SK-N-SH treated with all-trans-retinoic acid at 6 μM for 48 hours (cell line): ENCODE measurements around the gene A3GALT2.

Experiments
- ATAC-seq: fragments of 200-7000 bp; cut with Tn5 transposase; 3 replicates; pipeline ENCODE4 v1.9.1; 2020; ENCODE audit warnings: mild to moderate bottlenecking, moderate library complexity
- ARNTL ChIP-seq: fragments of 450-650 bp; formaldehyde crosslinking; IDR thresholded peaks from 2 replicates; pipeline ENCODE4 v1.5.0; 2020; ENCODE audit warnings: low read depth, mild to moderate bottlenecking, moderate library complexity, borderline replicate concordance
- BACH2 ChIP-seq: fragments of 250-450 bp; sonication (Bioruptor Pico); IDR thresholded peaks from 2 replicates; pipeline ENCODE4 v1.9.0; 2021; ENCODE audit warnings: mild to moderate bottlenecking, borderline replicate concordance
- CSDC2 ChIP-seq: fragments of 250-450 bp; sonication (Bioruptor Pico); IDR thresholded peaks from 2 replicates; pipeline ENCODE4 v1.5.0; 2020; ENCODE audit warnings: mild to moderate bottlenecking, moderate library complexity
- ESRRG ChIP-seq: fragments of 250-450 bp; sonication (Bioruptor Pico); IDR thresholded peaks from 2 replicates; pipeline ENCODE4 v1.6.1; 2021; ENCODE audit warnings: mild to moderate bottlenecking
- ISL1 ChIP-seq: fragments of 250-450 bp; sonication (Bioruptor Pico); IDR thresholded peaks from 2 replicates; pipeline ENCODE4 v2.1.2; 2022; ENCODE audit warnings: mild to moderate bottlenecking, moderate library complexity
- OSR1 ChIP-seq: fragments of 250-450 bp; sonication (Bioruptor Pico); IDR thresholded peaks from 2 replicates; pipeline ENCODE4 v1.8.0; 2022; ENCODE audit warnings: moderate library complexity, mild to moderate bottlenecking, inconsistent platforms
- PPARA ChIP-seq: fragments of 250-450 bp; sonication (Bioruptor Pico); IDR thresholded peaks from 2 replicates; pipeline ENCODE4 v1.5.0; 2020; ENCODE audit warnings: mild to moderate bottlenecking, borderline replicate concordance
- RARB ChIP-seq: fragments of 250-450 bp; sonication (Bioruptor Pico); IDR thresholded peaks from 2 replicates; pipeline ENCODE4 v1.8.0; 2021; ENCODE audit warnings: mild to moderate bottlenecking, moderate library complexity
- SNAI2 ChIP-seq: fragments of 250-450 bp; sonication (Bioruptor Pico); IDR thresholded peaks from 2 replicates; pipeline ENCODE4 v1.5.0; 2020; ENCODE audit warnings: mild to moderate bottlenecking, moderate library complexity
- TCF4 ChIP-seq: fragments of 250-450 bp; sonication (Bioruptor Pico); IDR thresholded peaks from 2 replicates; pipeline ENCODE4 v1.8.0; 2021; ENCODE audit warnings: mild to moderate bottlenecking, moderate library complexity, borderline replicate concordance
- TOX ChIP-seq: fragments of 250-450 bp; sonication (Bioruptor Pico); IDR thresholded peaks from 2 replicates; pipeline ENCODE4 v1.8.0; 2021; ENCODE audit warnings: mild to moderate bottlenecking, moderate library complexity, borderline replicate concordance
- ZC3H10 ChIP-seq: fragments of 250-450 bp; sonication (Bioruptor Pico); IDR thresholded peaks from 2 replicates; pipeline ENCODE4 v1.5.1; 2021; ENCODE audit warnings: mild to moderate bottlenecking, moderate library complexity
- ZFP3 ChIP-seq: fragments of 250-450 bp; sonication (Bioruptor Pico); IDR thresholded peaks from 2 replicates; pipeline ENCODE4 v1.5.0; 2020; ENCODE audit warnings: mild to moderate bottlenecking, moderate library complexity
- ZFP30 ChIP-seq: fragments of 450-650 bp; formaldehyde crosslinking; IDR thresholded peaks from 2 replicates; pipeline ENCODE4 v1.5.0; 2022; ENCODE audit warnings: mild to moderate bottlenecking, moderate library complexity
- ZNF565 ChIP-seq: fragments of 450-650 bp; formaldehyde crosslinking; conservative IDR thresholded peaks from 2 replicates; pipeline ENCODE4 v1.5.0; 2020; ENCODE audit warnings: low read depth, mild to moderate bottlenecking, moderate library complexity
- ZNF70 ChIP-seq: fragments of 450-650 bp; formaldehyde crosslinking; IDR thresholded peaks from 2 replicates; pipeline ENCODE4 v1.5.0; 2020; ENCODE audit warnings: mild to moderate bottlenecking, moderate library complexity
- ZNF8 ChIP-seq: fragments of 450-650 bp; formaldehyde crosslinking; IDR thresholded peaks from 2 replicates; pipeline ENCODE4 v1.5.0; 2020; ENCODE audit warnings: mild to moderate bottlenecking, moderate library complexity
- TF ChIP-seq, protein P1 (sequence below): fragments of 250-450 bp; sonication (Bioruptor Pico); IDR thresholded peaks from 2 replicates; pipeline ENCODE4 v1.5.0; 2020; ENCODE audit warnings: mild to moderate bottlenecking, moderate library complexity
- TF ChIP-seq, protein P2 (sequence below): fragments of 250-450 bp; sonication (Bioruptor Pico); IDR thresholded peaks from 2 replicates; pipeline ENCODE4 v1.5.1; 2021; ENCODE audit warnings: mild to moderate bottlenecking, moderate library complexity
- TF ChIP-seq, protein P3 (sequence below): fragments of 250-450 bp; sonication (Bioruptor Pico); IDR thresholded peaks from 2 replicates; pipeline ENCODE4 v1.8.0; 2020; ENCODE audit warnings: mild to moderate bottlenecking, moderate library complexity, borderline replicate concordance
- TF ChIP-seq, protein P4 (sequence below): fragments of 250-450 bp; sonication (Bioruptor Pico); IDR thresholded peaks from 2 replicates; pipeline ENCODE4 v1.8.0; 2021; ENCODE audit warnings: low read depth, mild to moderate bottlenecking, moderate library complexity, borderline replicate concordance

A3GALT2 gene

DNA sequence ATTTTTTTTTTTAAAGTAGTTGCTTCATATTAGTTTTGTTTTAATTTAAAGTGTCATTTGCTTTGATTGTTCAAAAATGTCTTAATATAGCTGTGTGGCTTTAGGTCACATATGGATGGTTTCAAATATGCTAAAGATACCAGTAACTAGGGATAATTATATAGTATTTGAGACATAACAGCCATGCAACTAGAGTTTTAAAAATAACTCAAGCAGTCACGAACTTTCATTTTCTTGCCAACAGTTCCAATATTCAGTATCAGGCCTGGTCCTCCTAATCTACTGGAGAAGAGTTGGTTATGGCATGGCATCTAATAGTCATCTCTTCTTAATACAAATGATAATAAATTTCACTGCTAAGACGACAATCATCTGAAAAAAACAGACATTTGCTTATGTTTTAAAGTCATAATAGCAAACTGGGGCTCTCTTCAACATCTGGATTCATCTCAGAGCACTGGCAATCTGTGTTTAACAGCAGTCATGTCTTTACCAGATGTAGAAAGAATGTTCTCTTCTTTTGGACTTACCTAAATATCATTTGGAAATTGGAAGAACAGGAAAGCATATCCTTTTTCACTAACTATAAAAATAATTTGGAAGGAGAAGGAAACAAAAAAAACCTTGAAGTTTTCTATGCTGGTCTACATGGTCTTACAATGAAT is 24.1 kb upstream of the A3GALT2 start:
- TF ChIP-seq ZNF565 (CRISPR knock-in tag) = no peak
- TF ChIP-seq ZNF8 (CRISPR knock-in tag) = no peak
- TF ChIP-seq ZFP3 (CRISPR knock-in tag) = no peak
- TF ChIP-seq TCF4 (CRISPR knock-in tag) = no peak
- TF ChIP-seq RARB (CRISPR knock-in tag) = no peak
- TF ChIP-seq BACH2 = no peak
- TF ChIP-seq SNAI2 (CRISPR knock-in tag) = no peak
- TF ChIP-seq ZFP30 (CRISPR knock-in tag) = no peak
- TF ChIP-seq PPARA (CRISPR knock-in tag) = no peak
- TF ChIP-seq, protein P1, sequence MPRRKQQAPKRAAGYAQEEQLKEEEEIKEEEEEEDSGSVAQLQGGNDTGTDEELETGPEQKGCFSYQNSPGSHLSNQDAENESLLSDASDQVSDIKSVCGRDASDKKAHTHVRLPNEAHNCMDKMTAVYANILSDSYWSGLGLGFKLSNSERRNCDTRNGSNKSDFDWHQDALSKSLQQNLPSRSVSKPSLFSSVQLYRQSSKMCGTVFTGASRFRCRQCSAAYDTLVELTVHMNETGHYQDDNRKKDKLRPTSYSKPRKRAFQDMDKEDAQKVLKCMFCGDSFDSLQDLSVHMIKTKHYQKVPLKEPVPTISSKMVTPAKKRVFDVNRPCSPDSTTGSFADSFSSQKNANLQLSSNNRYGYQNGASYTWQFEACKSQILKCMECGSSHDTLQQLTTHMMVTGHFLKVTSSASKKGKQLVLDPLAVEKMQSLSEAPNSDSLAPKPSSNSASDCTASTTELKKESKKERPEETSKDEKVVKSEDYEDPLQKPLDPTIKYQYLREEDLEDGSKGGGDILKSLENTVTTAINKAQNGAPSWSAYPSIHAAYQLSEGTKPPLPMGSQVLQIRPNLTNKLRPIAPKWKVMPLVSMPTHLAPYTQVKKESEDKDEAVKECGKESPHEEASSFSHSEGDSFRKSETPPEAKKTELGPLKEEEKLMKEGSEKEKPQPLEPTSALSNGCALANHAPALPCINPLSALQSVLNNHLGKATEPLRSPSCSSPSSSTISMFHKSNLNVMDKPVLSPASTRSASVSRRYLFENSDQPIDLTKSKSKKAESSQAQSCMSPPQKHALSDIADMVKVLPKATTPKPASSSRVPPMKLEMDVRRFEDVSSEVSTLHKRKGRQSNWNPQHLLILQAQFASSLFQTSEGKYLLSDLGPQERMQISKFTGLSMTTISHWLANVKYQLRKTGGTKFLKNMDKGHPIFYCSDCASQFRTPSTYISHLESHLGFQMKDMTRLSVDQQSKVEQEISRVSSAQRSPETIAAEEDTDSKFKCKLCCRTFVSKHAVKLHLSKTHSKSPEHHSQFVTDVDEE (CRISPR knock-in tag) = no peak
- TF ChIP-seq, protein P2, sequence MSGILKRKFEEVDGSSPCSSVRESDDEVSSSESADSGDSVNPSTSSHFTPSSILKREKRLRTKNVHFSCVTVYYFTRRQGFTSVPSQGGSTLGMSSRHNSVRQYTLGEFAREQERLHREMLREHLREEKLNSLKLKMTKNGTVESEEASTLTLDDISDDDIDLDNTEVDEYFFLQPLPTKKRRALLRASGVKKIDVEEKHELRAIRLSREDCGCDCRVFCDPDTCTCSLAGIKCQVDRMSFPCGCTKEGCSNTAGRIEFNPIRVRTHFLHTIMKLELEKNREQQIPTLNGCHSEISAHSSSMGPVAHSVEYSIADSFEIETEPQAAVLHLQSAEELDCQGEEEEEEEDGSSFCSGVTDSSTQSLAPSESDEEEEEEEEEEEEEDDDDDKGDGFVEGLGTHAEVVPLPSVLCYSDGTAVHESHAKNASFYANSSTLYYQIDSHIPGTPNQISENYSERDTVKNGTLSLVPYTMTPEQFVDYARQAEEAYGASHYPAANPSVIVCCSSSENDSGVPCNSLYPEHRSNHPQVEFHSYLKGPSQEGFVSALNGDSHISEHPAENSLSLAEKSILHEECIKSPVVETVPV (CRISPR knock-in tag) = no peak
- no peak for TF ChIP-seq CSDC2 (CRISPR knock-in tag)
- TF ChIP-seq TOX (CRISPR knock-in tag) = no peak
- TF ChIP-seq OSR1 = no peak
- no peak for TF ChIP-seq ESRRG (CRISPR knock-in tag)
- no peak for TF ChIP-seq ARNTL
- no peak for TF ChIP-seq ZNF70 (CRISPR knock-in tag)
- TF ChIP-seq, protein P3, sequence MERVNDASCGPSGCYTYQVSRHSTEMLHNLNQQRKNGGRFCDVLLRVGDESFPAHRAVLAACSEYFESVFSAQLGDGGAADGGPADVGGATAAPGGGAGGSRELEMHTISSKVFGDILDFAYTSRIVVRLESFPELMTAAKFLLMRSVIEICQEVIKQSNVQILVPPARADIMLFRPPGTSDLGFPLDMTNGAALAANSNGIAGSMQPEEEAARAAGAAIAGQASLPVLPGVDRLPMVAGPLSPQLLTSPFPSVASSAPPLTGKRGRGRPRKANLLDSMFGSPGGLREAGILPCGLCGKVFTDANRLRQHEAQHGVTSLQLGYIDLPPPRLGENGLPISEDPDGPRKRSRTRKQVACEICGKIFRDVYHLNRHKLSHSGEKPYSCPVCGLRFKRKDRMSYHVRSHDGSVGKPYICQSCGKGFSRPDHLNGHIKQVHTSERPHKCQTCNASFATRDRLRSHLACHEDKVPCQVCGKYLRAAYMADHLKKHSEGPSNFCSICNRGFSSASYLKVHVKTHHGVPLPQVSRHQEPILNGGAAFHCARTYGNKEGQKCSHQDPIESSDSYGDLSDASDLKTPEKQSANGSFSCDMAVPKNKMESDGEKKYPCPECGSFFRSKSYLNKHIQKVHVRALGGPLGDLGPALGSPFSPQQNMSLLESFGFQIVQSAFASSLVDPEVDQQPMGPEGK (CRISPR knock-in tag) = no peak
- TF ChIP-seq, protein P4, sequence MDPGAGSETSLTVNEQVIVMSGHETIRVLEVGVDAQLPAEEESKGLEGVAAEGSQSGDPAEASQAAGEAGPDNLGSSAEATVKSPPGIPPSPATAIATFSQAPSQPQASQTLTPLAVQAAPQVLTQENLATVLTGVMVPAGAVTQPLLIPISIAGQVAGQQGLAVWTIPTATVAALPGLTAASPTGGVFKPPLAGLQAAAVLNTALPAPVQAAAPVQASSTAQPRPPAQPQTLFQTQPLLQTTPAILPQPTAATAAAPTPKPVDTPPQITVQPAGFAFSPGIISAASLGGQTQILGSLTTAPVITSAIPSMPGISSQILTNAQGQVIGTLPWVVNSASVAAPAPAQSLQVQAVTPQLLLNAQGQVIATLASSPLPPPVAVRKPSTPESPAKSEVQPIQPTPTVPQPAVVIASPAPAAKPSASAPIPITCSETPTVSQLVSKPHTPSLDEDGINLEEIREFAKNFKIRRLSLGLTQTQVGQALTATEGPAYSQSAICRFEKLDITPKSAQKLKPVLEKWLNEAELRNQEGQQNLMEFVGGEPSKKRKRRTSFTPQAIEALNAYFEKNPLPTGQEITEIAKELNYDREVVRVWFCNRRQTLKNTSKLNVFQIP (CRISPR knock-in tag) = no peak
- no peak for ATAC-seq

DNA sequence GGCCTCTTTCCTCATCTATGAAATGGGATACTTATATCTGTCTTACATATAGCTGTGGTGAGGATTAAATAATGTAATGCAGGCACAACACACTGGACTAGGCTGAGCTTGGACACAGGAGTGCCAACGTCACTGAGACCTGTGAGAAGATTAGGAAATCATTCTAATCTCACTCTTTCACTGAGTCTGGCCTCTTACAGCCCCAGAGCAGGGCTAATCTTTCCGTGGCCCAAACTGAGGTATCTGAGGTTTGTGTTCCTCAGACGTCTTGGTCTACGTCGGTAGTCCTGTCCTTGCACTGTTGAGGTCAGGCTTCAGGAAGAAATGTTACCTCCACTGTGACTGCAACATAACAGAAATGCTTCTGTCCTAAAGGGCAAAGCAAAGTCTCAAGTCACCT is 22.6 kb upstream of the A3GALT2 start:
- ATAC-seq = no peak
- TF ChIP-seq ZC3H10 (CRISPR knock-in tag) (no peak), ZNF70 (CRISPR knock-in tag) (no peak), CSDC2 (CRISPR knock-in tag) (no peak), ZNF8 (CRISPR knock-in tag) (no peak), ISL1 (CRISPR knock-in tag) (no peak), ESRRG (CRISPR knock-in tag) (no peak), TOX (CRISPR knock-in tag) (no peak), BACH2 (no peak), ZNF565 (CRISPR knock-in tag) (no peak), RARB (CRISPR knock-in tag) (no peak), OSR1 (no peak)
- TF ChIP-seq, protein P1 (CRISPR knock-in tag) = no peak
- TF ChIP-seq, protein P2 (CRISPR knock-in tag) = no peak
- TF ChIP-seq, protein P3 (CRISPR knock-in tag) = no peak
- TF ChIP-seq, protein P4 (CRISPR knock-in tag) = no peak
